Suprapubic skin (tissue), 3 donors: ENCODE measurements around the gene CBX6.

ENCODE experiments used
- POLR2A ChIP-seq, 2 donors: fragments of 450-650 bp; IDR thresholded peaks; one replicate each; pipeline ENCODE4 v1.6.1; 2017; ENCODE audit warnings: antibody characterized with exemption in 2 of 2, mild to moderate bottlenecking in 2 of 2, moderate library complexity in 2 of 2
- TF ChIP-seq, protein P1 (sequence below), 2 donors: fragments of 200-600 bp in 1 of 2; fragments of 450-650 bp in 1 of 2; sonication (generic) in 1 of 2; IDR thresholded peaks; one replicate each; pipeline ENCODE4 v1.5.1; 2016 to 2019; ENCODE audit warnings: antibody characterized with exemption in 2 of 2, mild to moderate bottlenecking in 1 of 2, moderate library complexity in 1 of 2

- no peak for TF ChIP-seq POLR2A (IDR thresholded peaks at IDR 0.05)
- TF ChIP-seq, protein P1, sequence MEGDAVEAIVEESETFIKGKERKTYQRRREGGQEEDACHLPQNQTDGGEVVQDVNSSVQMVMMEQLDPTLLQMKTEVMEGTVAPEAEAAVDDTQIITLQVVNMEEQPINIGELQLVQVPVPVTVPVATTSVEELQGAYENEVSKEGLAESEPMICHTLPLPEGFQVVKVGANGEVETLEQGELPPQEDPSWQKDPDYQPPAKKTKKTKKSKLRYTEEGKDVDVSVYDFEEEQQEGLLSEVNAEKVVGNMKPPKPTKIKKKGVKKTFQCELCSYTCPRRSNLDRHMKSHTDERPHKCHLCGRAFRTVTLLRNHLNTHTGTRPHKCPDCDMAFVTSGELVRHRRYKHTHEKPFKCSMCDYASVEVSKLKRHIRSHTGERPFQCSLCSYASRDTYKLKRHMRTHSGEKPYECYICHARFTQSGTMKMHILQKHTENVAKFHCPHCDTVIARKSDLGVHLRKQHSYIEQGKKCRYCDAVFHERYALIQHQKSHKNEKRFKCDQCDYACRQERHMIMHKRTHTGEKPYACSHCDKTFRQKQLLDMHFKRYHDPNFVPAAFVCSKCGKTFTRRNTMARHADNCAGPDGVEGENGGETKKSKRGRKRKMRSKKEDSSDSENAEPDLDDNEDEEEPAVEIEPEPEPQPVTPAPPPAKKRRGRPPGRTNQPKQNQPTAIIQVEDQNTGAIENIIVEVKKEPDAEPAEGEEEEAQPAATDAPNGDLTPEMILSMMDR (IDR thresholded peaks at IDR 0.05) = no peak
Observed at GRCh38 chr22:38849811-38850210, 22.2 kb downstream of the CBX6 start.
